Measurements from ENCODE around the gene MYOD1. TPM values are rescaled to one million over a fixed set of nuclear protein-coding genes. Genes with fewer than 3 reads are reported as not detected.

The MYOD1 gene
- total RNA-seq, 1 experiment from 2014 or later = not detected

DNA sequence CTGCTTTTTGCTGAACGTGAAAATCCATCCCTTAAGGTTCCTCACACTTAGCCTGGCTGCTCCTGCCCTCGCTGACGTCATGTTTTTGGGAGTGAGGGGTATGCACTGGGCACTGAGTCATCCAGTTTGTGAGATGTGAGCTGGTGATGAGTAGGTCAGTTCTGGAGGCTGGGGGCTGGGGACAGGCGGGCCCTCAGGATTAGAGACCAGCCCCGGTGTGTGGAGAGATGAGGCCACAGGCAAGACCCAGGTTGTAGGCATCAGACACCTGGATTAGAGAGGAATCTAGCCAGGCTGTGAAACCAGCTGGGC, 24.4 kb downstream of the MYOD1 start:
- Histone ChIP-seq H3K36me3 (ENCODE audit: control insufficient read depth in 1 of 2, insufficient read depth in 2 of 2, low read length in 2 of 2) (no peaks in the 10 kb centered on the region), H3K27me3 (ENCODE audit: insufficient read depth, low read length) (no peaks in the 10 kb centered on the region), H3K9me3 (ENCODE audit: control insufficient read depth in 1 of 2, insufficient read depth in 1 of 2, low read depth in 1 of 2, low read length in 2 of 2) (no peaks in the 10 kb centered on the region), H3K4me3 (replicated peaks in 1 of 2; ENCODE audit: low read depth in 1 of 2, low read length in 2 of 2) (no peak overlapping the region), H3K79me2 (ENCODE audit: insufficient read depth, low read length) (no peaks in the 10 kb centered on the region), H4K20me1 (ENCODE audit: insufficient read depth) (no peaks in the 10 kb centered on the region), H3K9ac (ENCODE audit: low read length) (no peak overlapping the region), H3K27ac (ENCODE audit: low read depth, low read length) (no peak overlapping the region), H3K4me2 (ENCODE audit: low read length) (no peak overlapping the region), H2AFZ (ENCODE audit: low read depth, low read length, poor library complexity, severe bottlenecking) (no peak overlapping the region), H3K4me1 (ENCODE audit: control insufficient read depth in 1 of 2, insufficient read depth in 2 of 2, low read length in 2 of 2) (0 out of 4 replicates have a peak, but pooled peaks cover 0 to 5% of the 10 kb centered on the region in 2 experiments), H3K9me2 (ENCODE audit: insufficient read depth) (no peaks in the 10 kb centered on the region)
- RAD21 ChIA-PET (ENCODE audit: low non-redundant PET in 1 of 2, low total read pairs in 2 of 2, uncharacterized antibody in 2 of 2, unreplicated experiment in 2 of 2) = no interaction called here
- BruUV-seq (replicated peaks) = no TSS peak
- CTCF ChIA-PET = interaction anchor here (1.2 kb wide), 1 partner anchor 13 kb away, joined by 5 read pairs; no protein-coding TSS in a partner anchor
- no peak for ATAC-seq
- TF ChIP-seq RAD21 (IDR thresholded peaks at IDR 0.05; ENCODE audit: low read depth) (no peak), EZH2 (IDR thresholded peaks at IDR 0.05) (no peak), POLR2AphosphoS5 (IDR thresholded peaks at IDR 0.05; ENCODE audit: low read depth, low read length) (no peak), TCF7L2 (IDR thresholded peaks at IDR 0.05; ENCODE audit: borderline replicate concordance, extremely low read depth, insufficient read depth, insufficient read length) (no peak), POLR2A (IDR thresholded peaks at IDR 0.05; ENCODE audit: borderline replicate concordance, extremely low read depth, insufficient read depth, insufficient read length) (no peak), FOSL1 (IDR thresholded peaks at IDR 0.05; ENCODE audit: low read depth) (no peak), EGR1 (IDR thresholded peaks at IDR 0.05; ENCODE audit: low read depth) (no peak), SP1 (IDR thresholded peaks at IDR 0.05; ENCODE audit: low read depth) (no peak), CBX3 (IDR thresholded peaks at IDR 0.05; ENCODE audit: low read depth) (no peak), CEBPB (IDR thresholded peaks at IDR 0.05; ENCODE audit: low read depth) (no peak)
- TF ChIP-seq, protein P1, sequence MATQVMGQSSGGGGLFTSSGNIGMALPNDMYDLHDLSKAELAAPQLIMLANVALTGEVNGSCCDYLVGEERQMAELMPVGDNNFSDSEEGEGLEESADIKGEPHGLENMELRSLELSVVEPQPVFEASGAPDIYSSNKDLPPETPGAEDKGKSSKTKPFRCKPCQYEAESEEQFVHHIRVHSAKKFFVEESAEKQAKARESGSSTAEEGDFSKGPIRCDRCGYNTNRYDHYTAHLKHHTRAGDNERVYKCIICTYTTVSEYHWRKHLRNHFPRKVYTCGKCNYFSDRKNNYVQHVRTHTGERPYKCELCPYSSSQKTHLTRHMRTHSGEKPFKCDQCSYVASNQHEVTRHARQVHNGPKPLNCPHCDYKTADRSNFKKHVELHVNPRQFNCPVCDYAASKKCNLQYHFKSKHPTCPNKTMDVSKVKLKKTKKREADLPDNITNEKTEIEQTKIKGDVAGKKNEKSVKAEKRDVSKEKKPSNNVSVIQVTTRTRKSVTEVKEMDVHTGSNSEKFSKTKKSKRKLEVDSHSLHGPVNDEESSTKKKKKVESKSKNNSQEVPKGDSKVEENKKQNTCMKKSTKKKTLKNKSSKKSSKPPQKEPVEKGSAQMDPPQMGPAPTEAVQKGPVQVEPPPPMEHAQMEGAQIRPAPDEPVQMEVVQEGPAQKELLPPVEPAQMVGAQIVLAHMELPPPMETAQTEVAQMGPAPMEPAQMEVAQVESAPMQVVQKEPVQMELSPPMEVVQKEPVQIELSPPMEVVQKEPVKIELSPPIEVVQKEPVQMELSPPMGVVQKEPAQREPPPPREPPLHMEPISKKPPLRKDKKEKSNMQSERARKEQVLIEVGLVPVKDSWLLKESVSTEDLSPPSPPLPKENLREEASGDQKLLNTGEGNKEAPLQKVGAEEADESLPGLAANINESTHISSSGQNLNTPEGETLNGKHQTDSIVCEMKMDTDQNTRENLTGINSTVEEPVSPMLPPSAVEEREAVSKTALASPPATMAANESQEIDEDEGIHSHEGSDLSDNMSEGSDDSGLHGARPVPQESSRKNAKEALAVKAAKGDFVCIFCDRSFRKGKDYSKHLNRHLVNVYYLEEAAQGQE (IDR thresholded peaks at IDR 0.05; ENCODE audit: low read depth) = no peak
- TF ChIP-seq, protein P2, sequence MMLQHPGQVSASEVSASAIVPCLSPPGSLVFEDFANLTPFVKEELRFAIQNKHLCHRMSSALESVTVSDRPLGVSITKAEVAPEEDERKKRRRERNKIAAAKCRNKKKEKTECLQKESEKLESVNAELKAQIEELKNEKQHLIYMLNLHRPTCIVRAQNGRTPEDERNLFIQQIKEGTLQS (IDR thresholded peaks at IDR 0.05) = no peak
- TF ChIP-seq, protein P3, sequence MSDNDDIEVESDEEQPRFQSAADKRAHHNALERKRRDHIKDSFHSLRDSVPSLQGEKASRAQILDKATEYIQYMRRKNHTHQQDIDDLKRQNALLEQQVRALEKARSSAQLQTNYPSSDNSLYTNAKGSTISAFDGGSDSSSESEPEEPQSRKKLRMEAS (IDR thresholded peaks at IDR 0.05) = no peak
- TF ChIP-seq, protein P4, sequence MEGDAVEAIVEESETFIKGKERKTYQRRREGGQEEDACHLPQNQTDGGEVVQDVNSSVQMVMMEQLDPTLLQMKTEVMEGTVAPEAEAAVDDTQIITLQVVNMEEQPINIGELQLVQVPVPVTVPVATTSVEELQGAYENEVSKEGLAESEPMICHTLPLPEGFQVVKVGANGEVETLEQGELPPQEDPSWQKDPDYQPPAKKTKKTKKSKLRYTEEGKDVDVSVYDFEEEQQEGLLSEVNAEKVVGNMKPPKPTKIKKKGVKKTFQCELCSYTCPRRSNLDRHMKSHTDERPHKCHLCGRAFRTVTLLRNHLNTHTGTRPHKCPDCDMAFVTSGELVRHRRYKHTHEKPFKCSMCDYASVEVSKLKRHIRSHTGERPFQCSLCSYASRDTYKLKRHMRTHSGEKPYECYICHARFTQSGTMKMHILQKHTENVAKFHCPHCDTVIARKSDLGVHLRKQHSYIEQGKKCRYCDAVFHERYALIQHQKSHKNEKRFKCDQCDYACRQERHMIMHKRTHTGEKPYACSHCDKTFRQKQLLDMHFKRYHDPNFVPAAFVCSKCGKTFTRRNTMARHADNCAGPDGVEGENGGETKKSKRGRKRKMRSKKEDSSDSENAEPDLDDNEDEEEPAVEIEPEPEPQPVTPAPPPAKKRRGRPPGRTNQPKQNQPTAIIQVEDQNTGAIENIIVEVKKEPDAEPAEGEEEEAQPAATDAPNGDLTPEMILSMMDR (IDR thresholded peaks at IDR 0.05 in 2 of 3, conservative IDR thresholded peaks at IDR 0.05 in 1 of 3; ENCODE audit: borderline replicate concordance in 1 of 3, insufficient read depth in 1 of 3, low read depth in 2 of 3, low read length in 2 of 3) = no peak
- intact Hi-C loops (cut with micrococcal nuclease) = no loop called here
- no peak for DNase-seq (ENCODE audit: low read depth, low spot score)
- POLR2A ChIA-PET = no interaction called here
